ENCODE results near the gene DLAT.

DNA sequence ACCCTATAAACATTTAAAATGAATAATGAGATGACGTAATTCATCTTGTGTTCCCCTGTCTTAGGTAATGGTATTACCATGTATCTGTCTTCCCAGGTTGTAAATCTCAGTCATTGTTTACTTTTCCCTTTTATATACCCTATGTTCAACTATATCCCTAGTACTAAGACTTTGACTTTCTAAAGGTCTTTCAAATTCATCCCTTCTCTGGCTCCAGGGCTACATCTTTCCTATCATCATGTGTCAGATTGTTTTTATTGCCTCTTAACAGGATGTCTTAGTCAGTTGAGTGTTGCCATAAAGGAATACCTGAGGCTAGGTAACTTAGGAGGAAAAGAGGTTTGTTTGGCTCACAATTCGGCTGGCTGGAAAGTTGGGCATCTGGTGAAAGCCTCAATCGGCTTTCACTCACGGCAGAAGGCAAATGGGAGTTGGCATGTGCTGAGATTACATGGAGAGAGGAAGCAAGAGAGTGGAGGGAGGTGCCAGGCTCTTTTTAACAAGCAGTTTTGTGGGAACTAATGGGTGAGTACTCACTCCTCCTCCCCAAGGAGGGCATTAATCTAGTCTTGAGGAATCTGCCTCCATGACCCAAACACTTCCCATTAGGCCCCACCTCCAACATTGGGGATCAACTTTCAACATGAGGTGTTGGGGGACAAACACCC, 11.6 kb upstream of the DLAT start:
- no peak for TF ChIP-seq CTCF (IDR thresholded peaks at IDR 0.05; ENCODE audit: insufficient read depth, low read length, poor library complexity, severe bottlenecking)
- no peak for TF ChIP-seq EZH2phosphoT487 (conservative IDR thresholded peaks at IDR 0.05; ENCODE audit: low read length)
